ENCODE results near the gene PARK7.

- TF ChIP-seq POLR2A (IDR thresholded peaks at IDR 0.05) (no peak), CTCF (IDR thresholded peaks at IDR 0.05) (no peak)
These were observed 18.3 kb upstream of the PARK7 start for GRCh38 chr1:7943251-7943650.

Measured in right lobe of liver (tissue), 4 donors.